ENCODE results near the gene ANKRD1.
A peak's percentile ranks its signal among the peaks of the same experiment; 100 is the strongest.

ANKRD1 gene

GRCh38 chr10:90939648-90940047 is 18.8 kb upstream of the ANKRD1 start:
- Histone ChIP-seq H3K4me1 (ENCODE audit: insufficient read depth, low read length) (peaks cover 98% of the 10 kb centered on the region), H3K79me2 (ENCODE audit: insufficient read depth, low read length) (0 out of 2 replicates have a peak, but pooled peaks cover 6% of the 10 kb centered on the region), H3K36me3 (ENCODE audit: insufficient read depth, low read length) (no peaks in the 10 kb centered on the region), H3K9ac (ENCODE audit: low read depth, low read length) (peak overlapping the region; percentile 36), H3K4me3 (ENCODE audit: low read depth in 1 of 2, low read length in 2 of 2) (no peak overlapping the region), H3K9me3 (ENCODE audit: insufficient read depth, low read length, severe bottlenecking) (no peaks in the 10 kb centered on the region), H3K27ac (ENCODE audit: low read length) (peak overlapping the region; percentile 96), H2AFZ (ENCODE audit: low read depth, low read length) (peak overlapping the region; percentile 1; the same call in 1 of the 2 replicates), H3K27me3 (ENCODE audit: insufficient read depth, low read length, poor library complexity) (no peaks in the 10 kb centered on the region), H4K20me1 (ENCODE audit: insufficient read depth, low read length) (no peaks in the 10 kb centered on the region), H3K4me2 (ENCODE audit: insufficient read depth, low read length) (no peak overlapping the region)
- TF ChIP-seq CTCF (IDR thresholded peaks at IDR 0.05; ENCODE audit: borderline replicate concordance, extremely low read depth, low read length, poor library complexity, severe bottlenecking) (no peak), EZH2 (IDR thresholded peaks at IDR 0.05; ENCODE audit: borderline replicate concordance, low read depth, low read length, severe bottlenecking) (no peak)
- DNase-seq (peak; percentile 50), ATAC-seq (ENCODE audit: insufficient read depth, low read depth) (no peak)

- Histone ChIP-seq H3K4me2 (ENCODE audit: insufficient read depth, low read length) (no peak overlapping the region), H4K20me1 (ENCODE audit: insufficient read depth, low read length) (no peaks in the 10 kb centered on the region), H3K79me2 (ENCODE audit: insufficient read depth, low read length) (0 out of 2 replicates have a peak, but pooled peaks cover 6% of the 10 kb centered on the region), H3K27me3 (ENCODE audit: insufficient read depth, low read length, poor library complexity) (no peaks in the 10 kb centered on the region), H3K27ac (ENCODE audit: low read length) (peak overlapping the region; percentile 96), H3K36me3 (ENCODE audit: insufficient read depth, low read length) (no peaks in the 10 kb centered on the region), H3K9me3 (ENCODE audit: insufficient read depth, low read length, severe bottlenecking) (no peaks in the 10 kb centered on the region), H2AFZ (ENCODE audit: low read depth, low read length) (no peak overlapping the region), H3K4me3 (ENCODE audit: low read depth in 1 of 2, low read length in 2 of 2) (no peak overlapping the region), H3K9ac (ENCODE audit: low read depth, low read length) (no peak overlapping the region; the same call in 1 of the 2 replicates), H3K4me1 (ENCODE audit: insufficient read depth, low read length) (peaks cover 98% of the 10 kb centered on the region)
- ATAC-seq (ENCODE audit: insufficient read depth, low read depth) (no peak), DNase-seq (no peak)
- no peak for TF ChIP-seq EZH2 (IDR thresholded peaks at IDR 0.05; ENCODE audit: borderline replicate concordance, low read depth, low read length, severe bottlenecking)
- TF ChIP-seq CTCF (IDR thresholded peaks at IDR 0.05; ENCODE audit: borderline replicate concordance, extremely low read depth, low read length, poor library complexity, severe bottlenecking), result no peak
Observed at GRCh38 chr10:90939116-90939515, 18.2 kb upstream of the ANKRD1 start.

GRCh38 chr10:90937645-90938258 is 16.9 kb upstream of the ANKRD1 start:
- Histone ChIP-seq H3K4me1 (ENCODE audit: insufficient read depth, low read length) (peaks cover 97% of the 10 kb centered on the region), H4K20me1 (ENCODE audit: insufficient read depth, low read length) (no peaks in the 10 kb centered on the region), H2AFZ (ENCODE audit: low read depth, low read length) (peak overlapping the region; percentile 57), H3K27me3 (ENCODE audit: insufficient read depth, low read length, poor library complexity) (no peaks in the 10 kb centered on the region), H3K27ac (ENCODE audit: low read length) (peak overlapping the region; percentile 84), H3K36me3 (ENCODE audit: insufficient read depth, low read length) (no peaks in the 10 kb centered on the region), H3K4me3 (ENCODE audit: low read depth in 1 of 2, low read length in 2 of 2) (no peak overlapping the region), H3K79me2 (ENCODE audit: insufficient read depth, low read length) (0 out of 2 replicates have a peak, but pooled peaks cover 6% of the 10 kb centered on the region), H3K4me2 (ENCODE audit: insufficient read depth, low read length) (no peak overlapping the region), H3K9ac (ENCODE audit: low read depth, low read length) (peak overlapping the region; percentile 57; the same call in 1 of the 2 replicates), H3K9me3 (ENCODE audit: insufficient read depth, low read length, severe bottlenecking) (no peaks in the 10 kb centered on the region)
- ATAC-seq (ENCODE audit: insufficient read depth, low read depth) (no peak), DNase-seq (no peak)
- TF ChIP-seq CTCF (IDR thresholded peaks at IDR 0.05; ENCODE audit: borderline replicate concordance, extremely low read depth, low read length, poor library complexity, severe bottlenecking), result no peak
- no peak for TF ChIP-seq EZH2 (IDR thresholded peaks at IDR 0.05; ENCODE audit: borderline replicate concordance, low read depth, low read length, severe bottlenecking)
